ENCODE data around the gene CEP295NL. TPM values are rescaled to one million over a fixed set of nuclear protein-coding genes. Genes with fewer than 3 reads are reported as not detected.
"Not testable (repeated sequence)": the region's sequence is repeated elsewhere in the genome, so short reads cannot be mapped to it uniquely, and the experiment has no call there.

CEP295NL gene, protein sequence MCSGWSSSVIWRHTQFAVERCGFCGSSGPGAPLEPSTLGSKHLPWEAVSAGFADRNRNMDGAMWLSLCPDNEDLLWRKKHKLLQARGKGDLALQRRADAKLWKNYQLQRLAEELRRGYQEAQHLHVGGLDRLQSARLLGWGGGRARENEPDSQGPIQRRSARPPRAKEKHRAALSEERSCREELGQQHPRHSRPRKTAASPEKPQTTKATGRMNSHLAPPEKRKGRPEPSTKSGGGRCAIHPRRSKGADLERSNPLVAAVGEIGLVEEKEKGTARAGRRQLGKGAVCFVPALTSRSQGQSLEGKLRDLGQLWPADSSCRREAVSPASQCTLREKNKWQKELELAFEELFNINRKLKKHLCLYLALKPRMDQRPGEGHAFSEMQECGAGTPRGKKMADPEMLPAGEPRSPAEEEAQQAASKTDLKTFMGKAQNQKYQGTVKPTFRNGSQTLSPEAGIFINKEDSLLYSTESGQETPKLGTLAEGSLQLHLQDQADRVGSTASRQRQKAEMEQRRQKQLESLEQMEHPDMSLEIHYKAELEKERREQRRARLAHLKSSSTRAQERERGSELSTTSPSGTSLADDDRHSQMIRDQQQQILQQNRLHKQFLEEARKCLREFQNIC
- total RNA-seq = not detected

DNA sequence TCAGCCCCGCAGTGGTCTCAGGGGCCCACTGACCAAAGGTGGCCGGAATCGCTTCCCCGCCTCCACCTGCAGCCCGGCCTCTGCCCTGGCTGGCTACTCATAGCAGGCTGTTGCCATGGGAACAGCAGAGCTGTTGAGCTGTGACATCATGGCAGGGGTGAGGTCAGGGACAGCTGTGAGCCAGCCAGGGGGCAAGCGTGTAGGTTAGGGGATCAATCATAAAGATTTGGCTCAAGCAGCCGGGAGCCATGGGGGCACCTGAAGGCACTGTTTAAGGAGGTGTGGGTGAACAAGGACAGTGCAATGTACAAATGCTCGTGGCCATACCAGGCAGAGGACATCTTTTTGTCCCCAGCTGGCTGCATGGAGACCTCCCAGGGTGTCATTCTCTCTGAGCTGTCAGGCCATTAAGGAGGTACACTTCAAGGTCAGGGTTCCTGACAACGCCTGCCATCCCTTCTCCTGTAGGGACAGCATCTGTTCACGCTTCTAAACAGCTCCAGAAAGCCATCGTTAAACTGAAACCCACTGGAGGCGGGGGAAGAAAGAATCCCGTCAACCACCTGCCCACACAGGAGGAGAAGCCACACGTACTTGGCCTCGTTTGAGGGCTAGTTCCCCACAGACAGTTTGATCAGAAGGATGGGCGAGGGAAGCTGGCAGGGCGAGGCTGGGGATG lies at the start of gene CEP295NL:
CEP295NL (minus strand) TSS at position 101 of the 679 bp plus-strand sequence. CDS start 1,373 bp downstream, outside the sequence.
- Mint-ChIP-seq H3K36me3 (ENCODE audit: low read depth) (no peaks in the 10 kb centered on the region), H3K4me1 (peaks cover 9% of the 10 kb centered on the region), H3K27ac (no peak within 1 kb of the TSS), H3K27me3 (peaks cover 5% of the 10 kb centered on the region), H3K4me3 (no peak within 1 kb of the TSS), H3K9me3 (no peaks in the 10 kb centered on the region)
- DNase-seq = no peak
- ChIA-PET CTCF (interaction anchor here (0.6 to 1.3 kb wide), 2 partner anchors 37 to 42 kb away, joined by 4 to 6 read pairs; no protein-coding TSS in a partner anchor), POLR2A (no interaction called here)

GRCh38 chr17:78952706-78953105 lies 49.7 kb upstream of the CEP295NL start:
- no peak for DNase-seq
- H3K4me3 Mint-ChIP-seq = no peak overlapping the region
- peaks cover 3% of the 10 kb centered on the region for H3K4me1 Mint-ChIP-seq
- ChIA-PET POLR2A (no interaction called here), CTCF (interaction anchor here (1.0 kb wide), 1 partner anchor 18 kb away, joined by 3 read pairs; no protein-coding TSS in a partner anchor)
- H3K36me3 Mint-ChIP-seq (ENCODE audit: low read depth) = no peaks in the 10 kb centered on the region
- no peak overlapping the region for H3K27ac Mint-ChIP-seq
- peaks cover 15% of the 10 kb centered on the region for H3K9me3 Mint-ChIP-seq
- peaks cover 3% of the 10 kb centered on the region for H3K27me3 Mint-ChIP-seq

DNA sequence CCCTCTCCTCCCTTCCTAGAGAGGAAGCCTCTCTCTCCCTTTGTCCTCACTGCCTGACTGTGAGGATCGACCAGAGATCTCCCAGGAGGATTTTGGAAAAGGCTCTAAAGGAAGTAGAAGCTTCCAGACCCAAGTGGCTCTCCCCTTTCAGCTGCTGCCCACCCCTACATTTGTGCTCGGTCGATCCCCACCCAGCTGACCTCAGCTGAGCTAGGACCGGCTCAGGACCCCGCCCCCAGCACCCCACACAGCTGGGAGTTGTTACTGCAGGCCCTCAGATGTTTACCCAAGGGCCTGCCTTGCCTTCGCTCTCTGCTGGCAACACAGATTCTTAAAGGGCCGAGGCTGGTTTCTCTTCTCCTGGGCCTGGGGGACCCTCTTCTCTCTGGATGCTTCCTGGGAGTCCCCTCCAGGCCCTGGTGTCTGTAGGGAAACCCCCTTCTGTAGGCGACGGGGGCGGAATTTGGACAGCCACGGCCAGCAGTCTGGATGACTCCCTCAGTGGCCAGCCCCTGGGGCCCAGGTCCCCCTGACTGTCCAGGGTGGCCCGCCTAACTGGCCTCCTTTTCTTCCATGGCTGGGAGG lies 49.1 kb upstream of the CEP295NL start:
- POLR2A ChIA-PET = no interaction called here
- Mint-ChIP-seq H3K27me3 (peaks cover 3% of the 10 kb centered on the region), H3K9me3 (peaks cover 15% of the 10 kb centered on the region), H3K4me3 (no peak overlapping the region), H3K27ac (no peak overlapping the region), H3K4me1 (peaks cover 3% of the 10 kb centered on the region), H3K36me3 (ENCODE audit: low read depth) (no peaks in the 10 kb centered on the region)
- CTCF ChIA-PET = no interaction called here
- no peak for DNase-seq

- no peaks in the 10 kb centered on the region for H3K36me3 Mint-ChIP-seq (ENCODE audit: low read depth)
- no peak overlapping the region for H3K27ac Mint-ChIP-seq
- H3K9me3 Mint-ChIP-seq = peaks cover 15% of the 10 kb centered on the region
- POLR2A ChIA-PET = no interaction called here
- H3K4me3 Mint-ChIP-seq = no peak overlapping the region
- CTCF ChIA-PET = no interaction called here
- DNase-seq = no peak
- H3K4me1 Mint-ChIP-seq = peaks cover 3% of the 10 kb centered on the region
- H3K27me3 Mint-ChIP-seq = peaks cover 3% of the 10 kb centered on the region
These were observed 47.9 kb upstream of the CEP295NL start for GRCh38 chr17:78950870-78951269.

DNA sequence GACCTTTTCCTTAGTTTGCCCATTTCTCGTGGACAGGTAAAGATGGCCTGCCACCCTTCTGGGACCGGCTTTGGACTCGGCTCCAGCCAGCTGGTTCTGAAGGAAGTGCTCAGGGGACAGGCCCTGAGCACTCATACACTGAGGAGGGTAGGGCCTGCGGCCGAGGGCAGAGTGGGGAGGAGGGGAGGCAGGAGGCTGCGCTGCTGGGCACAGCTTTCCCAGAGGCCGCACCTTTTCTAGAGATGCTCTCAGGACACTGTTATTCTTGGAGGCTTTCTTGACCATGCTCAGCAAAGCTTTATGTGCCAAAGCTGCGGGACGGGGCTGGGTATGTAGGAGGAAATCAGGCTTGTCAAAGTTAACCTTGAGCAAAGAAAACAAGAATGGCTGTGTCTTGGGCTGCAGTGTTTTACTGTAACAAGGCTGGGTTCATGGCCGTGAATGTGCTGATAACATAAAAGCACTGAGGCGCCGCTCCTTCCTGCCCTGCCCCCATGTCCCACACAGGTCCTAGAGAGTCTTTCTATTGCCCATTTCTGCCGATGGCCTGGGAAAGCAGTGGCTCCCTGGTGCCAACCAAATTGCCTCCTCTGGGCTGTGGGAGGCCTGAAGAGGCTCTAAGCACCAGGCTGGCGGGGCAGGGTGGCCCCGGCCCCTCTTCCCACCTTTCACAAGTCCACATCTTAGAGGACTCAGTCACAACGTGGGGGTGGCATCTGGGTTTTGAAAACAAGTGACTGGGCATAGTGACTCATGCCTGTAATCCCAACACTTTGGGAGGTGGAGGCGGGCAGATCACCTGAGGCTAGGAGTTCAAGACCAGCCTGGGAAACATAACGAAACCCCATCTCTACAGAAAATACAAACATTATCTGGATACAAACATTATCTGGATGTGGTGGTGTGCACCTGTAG lies 44.5 kb upstream of the CEP295NL start:
- Mint-ChIP-seq H3K4me1 (no peaks in the 10 kb centered on the region), H3K4me3 (no peak overlapping the region), H3K9me3 (peaks cover 15% of the 10 kb centered on the region), H3K27me3 (peaks cover 4% of the 10 kb centered on the region), H3K27ac (no peak overlapping the region), H3K36me3 (ENCODE audit: low read depth) (no peaks in the 10 kb centered on the region)
- POLR2A ChIA-PET = no interaction called here
- CTCF ChIA-PET = no interaction called here
- no peak for DNase-seq

- Mint-ChIP-seq H3K27ac (no peak overlapping the region), H3K9me3 (peaks cover 15% of the 10 kb centered on the region), H3K4me1 (no peaks in the 10 kb centered on the region), H3K4me3 (no peak overlapping the region), H3K36me3 (ENCODE audit: low read depth) (no peaks in the 10 kb centered on the region), H3K27me3 (peaks cover 7% of the 10 kb centered on the region)
- ChIA-PET POLR2A (no interaction called here), CTCF (no interaction called here)
- DNase-seq = no peak
These were observed 43.6 kb upstream of the CEP295NL start for GRCh38 chr17:78946631-78947030.

- H3K4me1 Mint-ChIP-seq = no peaks in the 10 kb centered on the region
- DNase-seq = no peak
- no peak overlapping the region for H3K27ac Mint-ChIP-seq
- H3K9me3 Mint-ChIP-seq = peaks cover 11% of the 10 kb centered on the region
- POLR2A ChIA-PET = no interaction called here
- peaks cover 7% of the 10 kb centered on the region for H3K27me3 Mint-ChIP-seq
- H3K4me3 Mint-ChIP-seq = no peak overlapping the region
- H3K36me3 Mint-ChIP-seq (ENCODE audit: low read depth) = no peaks in the 10 kb centered on the region
- CTCF ChIA-PET = no interaction called here
These were observed 43.1 kb upstream of the CEP295NL start for GRCh38 chr17:78946131-78946530.

DNA sequence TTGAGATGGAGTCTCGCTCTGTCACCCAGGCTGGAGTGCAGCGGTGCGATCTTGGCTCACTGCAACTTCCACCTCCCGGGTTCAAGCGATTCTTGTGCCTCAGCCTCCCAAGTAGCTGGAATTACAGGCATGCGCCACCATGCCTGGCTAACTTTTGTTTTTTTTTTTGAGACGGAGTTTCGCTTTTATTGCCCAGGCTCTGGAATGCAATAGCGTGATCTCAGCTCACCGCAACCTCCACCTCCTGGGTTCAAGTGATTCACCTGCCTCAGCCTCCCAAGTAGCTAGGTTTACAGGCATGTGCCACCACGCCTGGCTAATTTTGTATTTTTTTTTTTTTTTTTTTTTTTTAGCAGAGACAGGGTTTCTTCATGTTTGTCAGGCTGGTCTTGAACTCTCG lies 42.5 kb upstream of the CEP295NL start:
- H3K27me3 Mint-ChIP-seq; DNase-seq; H3K27ac Mint-ChIP-seq; H3K4me1 Mint-ChIP-seq; H3K9me3 Mint-ChIP-seq; H3K4me3 Mint-ChIP-seq; POLR2A ChIA-PET; H3K36me3 Mint-ChIP-seq (ENCODE audit: low read depth): not testable (repeated sequence)
- CTCF ChIA-PET = interaction anchor here (0.6 kb wide), 1 partner anchor 42 kb away, joined by 6 read pairs; the partner anchor contains the start of gene CEP295NL

DNA sequence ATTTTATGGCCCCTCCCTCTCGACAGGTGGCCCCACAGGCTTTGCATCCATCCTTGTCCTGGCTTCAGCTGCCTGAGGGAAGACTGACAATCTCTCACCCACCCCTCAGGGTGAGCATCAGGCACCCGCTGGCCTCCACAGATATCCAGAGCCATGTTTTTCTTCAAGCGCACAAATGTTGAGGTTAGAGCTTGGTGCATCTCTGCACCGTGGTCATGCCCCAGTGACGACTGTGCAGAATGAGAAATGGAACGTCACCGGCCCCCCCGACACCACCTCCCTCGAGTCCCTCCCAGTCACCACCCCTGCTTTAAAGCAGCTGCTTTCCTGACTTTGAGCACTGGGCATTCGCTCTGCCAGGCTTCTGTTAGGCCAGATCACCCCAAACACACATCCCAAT lies 42.0 kb upstream of the CEP295NL start:
- ChIA-PET CTCF (interaction anchor here (0.6 kb wide), 1 partner anchor 42 kb away, joined by 6 read pairs; the partner anchor contains the start of gene CEP295NL), POLR2A (no interaction called here)
- Mint-ChIP-seq H3K36me3 (ENCODE audit: low read depth) (no peaks in the 10 kb centered on the region), H3K4me3 (no peak overlapping the region), H3K27me3 (peaks cover 6% of the 10 kb centered on the region), H3K27ac (no peak overlapping the region), H3K9me3 (peaks cover 1% of the 10 kb centered on the region), H3K4me1 (no peaks in the 10 kb centered on the region)
- DNase-seq = no peak

DNA sequence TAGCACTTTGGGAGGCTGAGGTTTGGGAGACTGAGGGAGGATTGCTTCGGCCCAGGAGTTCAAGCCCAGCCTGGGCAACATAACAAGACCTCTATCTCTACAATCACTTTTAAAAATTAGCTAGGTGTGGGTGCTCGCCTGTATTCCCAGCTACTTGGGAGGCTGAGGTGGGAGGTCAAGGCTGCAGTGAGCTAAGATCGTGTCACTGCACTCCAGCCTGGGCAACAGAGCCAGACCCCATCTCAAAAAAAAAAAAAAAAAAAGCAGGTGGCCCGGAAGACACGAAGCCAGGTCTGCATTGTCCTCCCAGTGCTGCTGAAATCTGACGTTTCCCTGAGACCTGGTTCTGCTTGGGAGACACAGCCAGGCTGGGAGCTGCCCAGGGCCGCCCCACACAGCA lies 41.0 kb upstream of the CEP295NL start:
- Mint-ChIP-seq H3K9me3 (no peaks in the 10 kb centered on the region), H3K4me3 (no peak overlapping the region), H3K27ac (no peak overlapping the region), H3K36me3 (ENCODE audit: low read depth) (no peaks in the 10 kb centered on the region), H3K27me3 (peaks cover 6% of the 10 kb centered on the region), H3K4me1 (no peaks in the 10 kb centered on the region)
- no peak for DNase-seq
- ChIA-PET CTCF (interaction anchor here (0.7 kb wide), 1 partner anchor 473 kb away, joined by 4 read pairs; no protein-coding TSS in a partner anchor), POLR2A (no interaction called here)

- Mint-ChIP-seq H3K4me1 (no peaks in the 10 kb centered on the region), H3K27ac (no peak overlapping the region), H3K27me3 (peaks cover 6% of the 10 kb centered on the region), H3K36me3 (ENCODE audit: low read depth) (no peaks in the 10 kb centered on the region), H3K4me3 (no peak overlapping the region), H3K9me3 (no peaks in the 10 kb centered on the region)
- no peak for DNase-seq
- POLR2A ChIA-PET = interaction anchor here (0.9 kb wide), 1 partner anchor 30 kb away, joined by 3 read pairs; no protein-coding TSS in a partner anchor
- CTCF ChIA-PET = no interaction called here
These were observed 37.7 kb upstream of the CEP295NL start for GRCh38 chr17:78940708-78941107.

DNA sequence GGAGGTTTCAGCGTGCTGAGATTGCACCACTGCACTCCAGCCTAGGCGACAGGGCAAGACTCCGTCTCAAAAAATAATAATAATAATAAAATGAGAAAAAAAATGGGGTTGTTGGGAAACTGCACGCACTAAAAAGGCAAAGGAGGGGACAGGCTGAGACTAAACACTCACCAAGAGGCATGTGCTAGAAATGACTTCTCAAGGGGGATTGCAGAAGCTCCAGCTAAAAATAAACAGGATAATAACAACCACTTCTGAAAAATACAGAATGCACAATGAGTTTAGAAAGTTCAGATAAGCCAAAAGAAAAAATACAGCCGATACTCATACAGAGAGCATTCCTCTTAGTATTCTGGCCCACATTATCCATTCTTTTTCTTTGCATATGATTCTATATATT lies 37.3 kb upstream of the CEP295NL start:
- Mint-ChIP-seq H3K4me1 (no peaks in the 10 kb centered on the region), H3K27me3 (peaks cover 6% of the 10 kb centered on the region), H3K4me3 (no peak overlapping the region), H3K36me3 (ENCODE audit: low read depth) (no peaks in the 10 kb centered on the region), H3K9me3 (no peaks in the 10 kb centered on the region), H3K27ac (no peak overlapping the region)
- ChIA-PET POLR2A (interaction anchor here (0.9 kb wide), 1 partner anchor 31 kb away, joined by 3 read pairs; no protein-coding TSS in a partner anchor), CTCF (no interaction called here)
- no peak for DNase-seq

Measured in activated CD4-positive, alpha-beta memory T cell treated with anti-CD3 and anti-CD28 coated beads, Interleukin-2, amount 10 ng/mL, durations not matched to agents 7 days and 5 days (primary cell).